HAP-1 (cell line): ENCODE measurements around the gene OSBPL5.

Source experiments
- DNase-seq, 2 experiments: peaks; one replicate each; pipeline ENCODE4 v3.0.0-alpha.2; 2016 to 2020; ENCODE audit warnings: low spot score in 2 of 2
- H3K27me3 ChIP-seq: fragments of 250-450 bp; sonication (Bioruptor Pico); 2 replicates; pipeline ENCODE4 v1.5.1; 2020; ENCODE audit warnings: low read depth, mild to moderate bottlenecking, moderate library complexity
- H3K36me3 ChIP-seq: fragments of 250-450 bp; sonication (Bioruptor Pico); replicated peaks from 2 replicates; pipeline ENCODE4 v1.5.1; 2020; ENCODE audit warnings: mild to moderate bottlenecking
- H3K4me1 ChIP-seq: fragments of 250-450 bp; sonication (Bioruptor Pico); 2 replicates; pipeline ENCODE4 v1.5.1; 2020; ENCODE audit warnings: mild to moderate bottlenecking
- H3K4me3 ChIP-seq: fragments of 250-450 bp; sonication (Bioruptor Pico); 2 replicates; pipeline ENCODE4 v1.5.1; 2020; ENCODE audit warnings: mild to moderate bottlenecking, moderate library complexity
- H3K9me3 ChIP-seq: fragments of 250-450 bp; sonication (Bioruptor Pico); 2 replicates; pipeline ENCODE4 v1.5.1; 2020; ENCODE audit warnings: mild to moderate bottlenecking, moderate library complexity
- in situ Hi-C: fragments of 300-500 bp; cut with MboI; formaldehyde crosslinking; loops from 3 replicates; pipeline ENCODE4 v1.14.3; 2020; ENCODE audit warnings: low sequenced_read_pairs, inconsistent platforms, mixed read lengths

Gene OSBPL5

GRCh38 chr11:3181725-3182461 lies 16.8 kb upstream of the OSBPL5 start:
- H3K4me3 ChIP-seq: no peak overlapping the region
- no peaks in the 10 kb centered on the region for H3K36me3 ChIP-seq
- in situ Hi-C loops: no loop called here
- no peaks in the 10 kb centered on the region for H3K27me3 ChIP-seq
- DNase-seq: no peak
- no peaks in the 10 kb centered on the region; the same call in 1 of the 2 replicates for H3K9me3 ChIP-seq
- H3K4me1 ChIP-seq: no peaks in the 10 kb centered on the region

GRCh38 chr11:3180869-3181268 lies 15.8 kb upstream of the OSBPL5 start:
- no peaks in the 10 kb centered on the region for H3K27me3 ChIP-seq
- no peak for DNase-seq
- H3K4me1 ChIP-seq: no peaks in the 10 kb centered on the region
- in situ Hi-C loops: no loop called here
- H3K9me3 ChIP-seq: peaks cover 4% of the 10 kb centered on the region; the same call in 1 of the 2 replicates
- H3K36me3 ChIP-seq: no peaks in the 10 kb centered on the region
- no peak overlapping the region for H3K4me3 ChIP-seq

GRCh38 chr11:3178349-3178748 lies 13.2 kb upstream of the OSBPL5 start:
- no peak for DNase-seq
- in situ Hi-C loops: no loop called here
- no peaks in the 10 kb centered on the region for H3K36me3 ChIP-seq
- H3K27me3 ChIP-seq: no peaks in the 10 kb centered on the region
- no peak overlapping the region for H3K4me3 ChIP-seq
- peaks cover 4% of the 10 kb centered on the region; the same call in 1 of the 2 replicates for H3K9me3 ChIP-seq
- H3K4me1 ChIP-seq: no peaks in the 10 kb centered on the region

GRCh38 chr11:3177931-3178330 lies 12.8 kb upstream of the OSBPL5 start:
- no peaks in the 10 kb centered on the region for H3K27me3 ChIP-seq
- no peaks in the 10 kb centered on the region for H3K4me1 ChIP-seq
- no peaks in the 10 kb centered on the region for H3K36me3 ChIP-seq
- in situ Hi-C loops: no loop called here
- H3K4me3 ChIP-seq: no peak overlapping the region
- DNase-seq: no peak
- peaks cover 4% of the 10 kb centered on the region; the same call in 1 of the 2 replicates for H3K9me3 ChIP-seq

GRCh38 chr11:3176487-3176886 lies 11.4 kb upstream of the OSBPL5 start:
- Histone ChIP-seq H3K9me3 (peaks cover 4% of the 10 kb centered on the region; the same call in 1 of the 2 replicates), H3K4me3 (no peak overlapping the region), H3K4me1 (no peaks in the 10 kb centered on the region), H3K27me3 (no peaks in the 10 kb centered on the region), H3K36me3 (no peaks in the 10 kb centered on the region)
- no peak for DNase-seq
- in situ Hi-C loops: no loop called here

- no peaks in the 10 kb centered on the region for H3K4me1 ChIP-seq
- in situ Hi-C loops: no loop called here
- no peak for DNase-seq
- H3K4me3 ChIP-seq: no peak overlapping the region
- H3K9me3 ChIP-seq: peaks cover 4% of the 10 kb centered on the region; the same call in 1 of the 2 replicates
- no peaks in the 10 kb centered on the region for H3K27me3 ChIP-seq
- no peaks in the 10 kb centered on the region for H3K36me3 ChIP-seq
Observed at GRCh38 chr11:3175194-3175593, 10.1 kb upstream of the OSBPL5 start.

- in situ Hi-C loops: no loop called here
- DNase-seq: no peak
- Histone ChIP-seq H3K27me3 (no peaks in the 10 kb centered on the region), H3K9me3 (peaks cover 4% of the 10 kb centered on the region; the same call in 1 of the 2 replicates), H3K36me3 (no peaks in the 10 kb centered on the region), H3K4me1 (peaks cover under 1% of the 10 kb centered on the region; the same call in 1 of the 2 replicates), H3K4me3 (no peak overlapping the region)
Observed at GRCh38 chr11:3174387-3174786, 9.3 kb upstream of the OSBPL5 start.

- Histone ChIP-seq H3K9me3 (peaks cover 4% of the 10 kb centered on the region; the same call in 1 of the 2 replicates), H3K27me3 (no peaks in the 10 kb centered on the region), H3K4me1 (peaks cover 4% of the 10 kb centered on the region; the same call in 1 of the 2 replicates), H3K4me3 (no peak overlapping the region), H3K36me3 (no peaks in the 10 kb centered on the region)
- no peak for DNase-seq
- in situ Hi-C loops: no loop called here
Observed at GRCh38 chr11:3173795-3174194, 8.7 kb upstream of the OSBPL5 start.

- in situ Hi-C loops: no loop called here
- no peak overlapping the region for H3K4me3 ChIP-seq
- DNase-seq: no peak
- peaks cover 4% of the 10 kb centered on the region; the same call in 1 of the 2 replicates for H3K4me1 ChIP-seq
- peaks cover 4% of the 10 kb centered on the region; the same call in 1 of the 2 replicates for H3K9me3 ChIP-seq
- H3K36me3 ChIP-seq: no peaks in the 10 kb centered on the region
- no peaks in the 10 kb centered on the region for H3K27me3 ChIP-seq
Observed at GRCh38 chr11:3171931-3172560, 6.9 kb upstream of the OSBPL5 start.

GRCh38 chr11:3170756-3171650 lies 5.9 kb upstream of the OSBPL5 start:
- Histone ChIP-seq H3K27me3 (no peaks in the 10 kb centered on the region), H3K4me1 (peaks cover 4% of the 10 kb centered on the region; the same call in 1 of the 2 replicates), H3K9me3 (no peaks in the 10 kb centered on the region), H3K4me3 (no peak overlapping the region), H3K36me3 (no peaks in the 10 kb centered on the region)
- no peak for DNase-seq
- in situ Hi-C loops: no loop called here

GRCh38 chr11:3170044-3170755 lies 5.1 kb upstream of the OSBPL5 start:
- no peaks in the 10 kb centered on the region for H3K27me3 ChIP-seq

GRCh38 chr11:3169255-3170043 lies 4.3 kb upstream of the OSBPL5 start:
- Histone ChIP-seq H3K4me1 (peaks cover 9% of the 10 kb centered on the region; the same call in 1 of the 2 replicates), H3K27me3 (no peaks in the 10 kb centered on the region), H3K36me3 (no peaks in the 10 kb centered on the region), H3K9me3 (no peaks in the 10 kb centered on the region), H3K4me3 (no peak overlapping the region)
- in situ Hi-C loops: no loop called here
- DNase-seq: peak in 1 of 2 experiments; percentile 38

More at GRCh38 chr11:3170044-3170755, 5.1 kb upstream of the OSBPL5 start:
- in situ Hi-C loops: no loop called here
- H3K9me3 ChIP-seq: no peaks in the 10 kb centered on the region
- H3K4me3 ChIP-seq: no peak overlapping the region
- H3K4me1 ChIP-seq: peaks cover 9% of the 10 kb centered on the region; the same call in 1 of the 2 replicates
- H3K36me3 ChIP-seq: no peaks in the 10 kb centered on the region
- DNase-seq: no peak
